ENCODE data around the gene MAS1.

The MAS1 gene

DNA sequence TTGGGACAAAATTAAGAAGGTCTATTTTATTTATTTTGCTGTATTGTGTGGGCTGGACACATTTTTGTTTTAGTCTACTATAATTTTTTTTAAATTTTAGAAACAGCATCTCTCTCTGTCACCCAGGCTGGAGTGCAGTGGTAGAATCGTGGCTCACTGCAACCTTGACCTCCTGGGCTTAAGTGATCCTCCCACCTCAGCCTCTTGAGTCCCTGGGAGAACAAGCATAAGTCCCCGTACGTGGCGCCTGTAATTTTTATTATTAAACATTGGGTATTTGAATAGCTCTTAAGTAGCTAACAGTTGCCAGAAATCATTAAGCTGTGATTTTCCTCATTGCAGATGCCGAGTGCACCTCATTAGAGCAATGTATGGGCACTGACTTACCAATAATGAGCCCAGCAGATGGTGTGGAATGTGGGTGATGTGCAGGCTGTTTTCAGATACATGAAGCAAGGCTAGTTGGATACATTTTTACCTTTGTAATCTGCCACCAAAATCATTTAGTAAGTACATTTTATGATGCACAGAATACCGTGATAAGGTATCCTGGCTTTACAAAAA, 10.3 kb upstream of the MAS1 start:
- DNase-seq, result no peak

- DNase-seq, result no peak
Observed at GRCh38 chr6:159884720-159885119, 6.1 kb upstream of the MAS1 start.

DNA sequence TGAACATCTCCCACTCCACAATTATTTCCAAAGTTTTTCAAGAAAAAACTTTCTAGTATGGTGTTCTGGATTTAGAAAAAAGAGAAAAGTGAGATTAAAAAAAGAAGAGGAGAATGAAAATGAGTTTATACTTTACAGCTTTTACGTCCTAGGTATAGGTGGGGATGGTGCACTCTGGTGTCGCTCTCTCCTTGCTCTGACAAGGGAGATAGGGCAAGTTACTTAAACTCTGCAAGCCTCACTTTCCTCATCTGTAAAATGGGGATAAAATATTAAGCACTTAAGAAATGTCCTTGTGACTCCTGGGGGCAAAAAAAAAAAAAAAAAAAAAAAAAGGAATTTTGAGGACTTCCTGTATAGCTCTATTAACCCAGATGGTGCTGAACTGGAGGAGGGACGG, 4.5 kb upstream of the MAS1 start:
- no peak for DNase-seq

DNA sequence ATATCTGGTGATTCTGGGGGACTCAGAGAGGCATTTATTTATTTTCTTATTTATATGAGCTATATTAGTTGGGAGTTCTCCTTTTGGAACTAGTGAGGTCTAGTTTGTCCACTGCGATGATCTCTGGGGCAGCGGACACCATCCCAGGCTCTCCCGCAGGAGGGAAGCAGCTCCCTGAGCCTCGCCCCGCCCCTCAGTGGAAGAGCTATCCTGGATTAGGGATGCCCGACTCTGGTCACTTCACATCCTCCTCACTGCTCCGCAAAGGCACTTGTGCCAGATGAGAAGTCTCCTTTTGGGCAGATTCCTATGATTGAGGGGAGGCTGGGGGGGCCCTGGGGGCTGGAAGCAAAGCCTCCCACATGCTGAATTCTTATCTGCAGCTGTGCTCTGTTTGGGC, 3.6 kb upstream of the MAS1 start:
- no peak for DNase-seq

- DNase-seq, result no peak
Observed at GRCh38 chr6:159887761-159888160, 3.0 kb upstream of the MAS1 start.

GRCh38 chr6:159890201-159890600, 587 bp upstream of the MAS1 start:
- no peak for DNase-seq

DNA sequence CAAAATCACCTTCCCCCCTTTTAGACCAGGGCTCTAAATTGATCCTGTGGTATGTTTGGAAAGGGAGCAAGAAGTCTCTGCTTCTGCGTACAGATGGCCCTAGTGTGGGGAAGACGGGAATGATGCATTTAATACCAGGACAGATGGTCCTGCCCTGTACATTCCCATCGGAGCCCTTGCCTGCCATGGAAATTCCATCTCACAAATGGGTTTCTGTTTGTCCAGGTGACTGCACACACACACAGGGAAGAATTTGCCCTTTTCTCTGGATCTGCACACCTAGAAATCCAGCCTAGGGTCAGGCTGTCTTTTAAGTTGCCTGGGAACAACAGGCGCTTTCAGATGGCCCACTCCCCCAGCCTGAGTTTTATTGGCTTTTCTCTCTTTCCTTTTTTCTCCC, 1.3 kb downstream of the MAS1 start:
- no peak for DNase-seq

GRCh38 chr6:159893064-159893463, 2.3 kb downstream of the MAS1 start:
- no peak for DNase-seq

DNA sequence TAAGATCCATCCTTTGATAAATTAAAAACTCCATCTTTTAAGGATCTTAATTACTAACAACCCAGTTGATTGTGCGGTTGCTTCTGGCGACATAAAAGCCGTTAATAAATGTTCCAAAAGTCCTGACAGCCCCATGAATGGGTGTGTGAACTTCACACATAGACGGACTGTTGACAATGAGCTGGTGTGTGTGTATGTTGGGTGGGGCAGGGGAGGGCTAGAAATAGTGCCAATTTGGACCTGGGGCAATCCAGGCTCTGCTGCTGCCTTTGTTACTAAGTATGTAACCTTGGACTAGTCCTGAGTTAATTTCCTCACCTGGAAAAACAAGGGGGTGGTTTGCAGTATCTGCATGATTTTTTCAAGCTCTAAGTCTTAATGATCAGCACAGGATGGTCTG, 4.2 kb downstream of the MAS1 start:
- no peak for DNase-seq

GRCh38 chr6:159897603-159898002, 6.8 kb downstream of the MAS1 start:
- DNase-seq, result no peak

DNA sequence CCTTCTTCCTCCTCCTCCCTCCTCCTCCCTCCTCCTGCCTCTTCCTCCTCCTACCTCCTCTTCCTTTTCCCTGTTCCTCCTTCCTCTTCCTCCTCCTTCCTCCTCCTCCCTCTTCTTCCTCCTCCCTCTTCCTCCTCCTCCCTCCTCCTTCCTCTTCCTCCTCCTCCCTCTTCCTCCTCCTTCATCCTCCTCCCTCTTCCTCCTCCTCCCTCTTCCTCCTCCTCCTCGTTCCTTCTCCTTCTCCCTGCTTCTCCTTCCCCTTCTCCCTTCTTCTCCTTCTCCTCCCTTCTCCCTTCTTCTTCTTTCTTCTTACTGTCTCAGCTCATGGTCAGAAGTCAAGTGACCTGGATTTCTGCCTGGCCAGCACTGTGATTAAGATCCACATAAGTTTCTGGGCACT, 7.7 kb downstream of the MAS1 start:
- DNase-seq, result no peak

DNA sequence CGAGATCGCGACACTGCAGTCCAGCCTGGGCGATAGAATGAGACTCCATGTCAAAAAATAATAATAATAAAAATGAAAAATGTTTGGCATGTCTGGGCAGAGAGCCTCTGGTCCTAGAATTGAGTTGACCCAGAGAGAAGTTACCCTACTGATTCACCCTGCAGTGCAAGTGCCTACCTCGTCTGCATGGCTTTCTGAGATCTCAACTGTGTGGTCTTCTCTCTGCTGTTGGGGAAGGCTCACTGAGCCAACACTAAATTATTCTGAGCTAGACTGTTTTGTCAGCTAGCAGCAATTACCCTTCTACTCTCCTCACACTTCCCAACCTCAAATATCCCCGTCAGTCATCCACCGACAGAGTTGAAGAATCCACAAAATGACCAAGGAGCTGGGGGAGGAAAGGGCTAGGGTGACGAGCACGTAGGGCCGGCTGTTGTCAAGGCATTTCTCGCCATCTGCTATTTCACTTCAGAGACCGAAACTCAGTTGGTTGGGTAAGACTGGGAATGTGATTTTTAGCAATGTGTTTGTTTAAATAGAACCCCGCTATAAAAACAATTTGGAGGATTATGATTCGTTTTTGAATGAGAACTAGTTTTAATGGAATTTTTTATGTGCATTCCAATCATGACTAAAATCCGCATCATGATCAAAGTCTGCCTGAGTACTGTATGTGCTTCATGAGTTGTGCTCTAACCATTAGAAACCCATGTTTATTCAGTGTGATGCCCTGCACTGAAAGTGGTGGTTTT, 9.4 kb downstream of the MAS1 start:
- DNase-seq, result no peak

DNA sequence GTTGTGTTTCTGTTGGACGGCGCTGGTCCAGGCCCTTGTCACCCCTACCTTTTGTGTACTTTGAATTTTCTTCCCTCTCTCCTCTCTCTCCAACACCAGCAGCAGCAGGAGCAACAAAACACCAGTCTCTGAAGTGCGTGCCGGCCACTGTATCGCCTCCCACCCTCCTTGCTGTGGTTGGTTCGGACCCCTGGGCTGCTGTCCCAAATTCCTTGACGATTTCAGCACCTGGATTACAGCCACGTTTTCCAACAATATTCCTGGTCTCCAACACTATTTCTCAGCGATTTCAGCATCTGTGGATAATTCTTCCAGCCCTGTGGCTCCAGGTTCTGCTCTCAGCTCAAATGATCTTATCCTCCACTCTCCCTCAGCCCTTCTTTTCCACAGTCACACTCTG, 11.8 kb downstream of the MAS1 start:
- no peak for DNase-seq

DNA sequence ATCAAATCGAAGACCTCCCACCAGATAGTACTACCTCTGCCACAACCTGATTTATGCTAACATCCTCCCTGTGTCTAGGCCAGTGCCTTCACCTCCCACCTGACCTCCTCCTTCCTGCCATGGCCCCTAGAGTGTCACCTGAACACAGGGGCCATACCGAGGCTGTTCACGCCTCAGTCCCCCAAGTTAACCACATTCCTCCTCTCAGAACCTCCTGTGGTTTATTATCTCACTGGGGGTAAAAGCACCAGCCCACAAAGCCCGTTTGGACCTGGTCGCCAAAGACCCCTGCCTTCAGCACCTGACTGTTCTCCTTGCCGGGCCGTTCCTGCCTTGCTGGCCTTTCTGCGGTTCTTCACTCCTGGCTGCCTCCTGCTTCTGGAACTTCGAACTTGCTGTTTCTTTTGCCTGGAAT, 13.7 kb downstream of the MAS1 start:
- DNase-seq, result no peak

DNA sequence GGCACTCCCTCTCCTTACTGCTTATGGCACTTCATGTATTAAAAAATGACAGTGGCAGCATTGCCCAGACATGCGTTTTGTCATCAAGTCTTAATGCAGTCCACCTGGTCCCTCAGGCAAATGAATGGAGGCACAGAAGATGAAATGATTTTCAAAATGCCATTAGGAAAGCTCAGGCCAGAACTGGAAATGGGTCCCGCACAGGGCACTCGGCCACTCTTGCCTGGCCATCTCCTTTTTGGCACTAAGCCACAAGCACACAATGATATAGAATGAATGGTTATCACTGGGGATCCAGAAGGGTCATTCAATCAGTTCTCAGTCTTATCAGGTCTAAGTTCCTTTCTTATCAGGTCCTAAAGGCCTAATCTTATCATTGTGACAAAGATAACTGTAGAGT, 15.6 kb downstream of the MAS1 start:
- DNase-seq, result no peak

DNA sequence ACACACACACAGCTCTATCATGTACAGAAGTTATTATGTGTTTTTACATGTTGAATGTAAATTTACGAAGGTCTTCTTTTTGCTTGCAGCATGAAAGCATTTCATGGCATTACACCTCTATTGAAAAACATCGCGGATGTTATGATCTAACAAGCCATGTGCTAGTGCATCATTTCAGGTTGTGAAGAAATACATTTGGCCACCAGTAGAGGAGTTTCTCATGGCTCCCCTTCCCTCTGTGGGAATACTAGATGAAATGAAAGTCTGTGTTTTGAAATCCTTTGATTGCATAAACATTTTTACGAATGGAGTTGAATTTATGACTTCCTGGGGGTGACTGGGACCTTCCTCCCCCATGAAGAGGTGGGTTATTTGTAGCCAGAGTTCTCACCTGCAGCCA, 17.7 kb downstream of the MAS1 start:
- no peak for DNase-seq

GRCh38 chr6:159908979-159909378, 18.2 kb downstream of the MAS1 start:
- DNase-seq, result no peak

GRCh38 chr6:159910342-159910741, 19.6 kb downstream of the MAS1 start:
- DNase-seq, result no peak

DNA sequence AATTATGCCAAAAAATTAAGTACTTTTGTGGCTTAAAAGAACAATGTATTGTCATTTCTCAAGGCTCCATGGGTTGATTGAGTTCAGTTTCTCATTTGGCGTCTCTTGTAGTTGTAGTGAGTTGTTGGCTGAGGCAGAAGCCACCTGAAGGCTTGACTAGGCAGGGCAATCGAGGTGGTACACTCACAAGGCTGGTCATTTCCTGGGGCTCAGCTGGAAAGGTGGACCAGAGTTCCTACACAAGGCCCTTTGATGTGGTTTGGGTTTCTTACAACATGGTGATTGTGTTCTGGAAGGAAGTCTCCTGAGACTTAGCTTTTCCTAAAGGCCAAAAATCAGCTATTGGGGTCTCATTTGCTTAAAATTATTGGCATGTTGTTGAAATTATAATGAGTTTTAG, 22.6 kb downstream of the MAS1 start:
- peak; percentile 25 for DNase-seq

DNA sequence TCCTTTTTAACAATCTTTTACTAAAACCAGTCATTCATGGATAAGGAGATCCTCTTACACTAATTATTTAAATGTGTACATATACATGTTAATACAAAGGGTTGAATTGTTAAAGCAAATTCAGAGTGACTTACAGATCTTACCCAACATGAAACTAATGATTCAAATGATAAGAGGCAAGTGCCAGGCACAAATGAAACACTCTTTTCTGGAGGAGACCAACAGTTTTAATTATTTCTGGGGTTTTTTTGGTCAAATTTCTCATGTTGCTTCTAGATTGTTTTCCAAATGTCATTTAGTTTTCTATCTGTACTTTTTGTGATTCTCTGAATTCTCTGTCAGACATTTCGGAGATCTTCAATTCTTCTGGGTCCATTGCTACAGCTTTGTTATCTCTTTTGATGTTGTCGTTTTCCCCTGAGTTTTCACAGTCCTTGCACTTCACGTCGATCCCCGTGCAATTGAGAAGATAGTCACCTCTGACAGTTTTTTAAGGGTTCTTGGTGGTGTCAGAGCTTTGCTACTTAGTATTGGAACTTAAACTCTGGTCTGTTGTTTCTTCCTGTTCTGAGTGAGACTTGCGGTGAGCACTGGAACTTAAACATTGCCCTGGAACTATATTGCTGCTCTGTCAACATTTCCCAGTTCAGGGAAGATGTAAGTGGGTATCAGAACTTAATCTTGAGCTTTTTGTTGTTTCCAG, 23.2 kb downstream of the MAS1 start:
- peak; percentile 48 for DNase-seq

DNA sequence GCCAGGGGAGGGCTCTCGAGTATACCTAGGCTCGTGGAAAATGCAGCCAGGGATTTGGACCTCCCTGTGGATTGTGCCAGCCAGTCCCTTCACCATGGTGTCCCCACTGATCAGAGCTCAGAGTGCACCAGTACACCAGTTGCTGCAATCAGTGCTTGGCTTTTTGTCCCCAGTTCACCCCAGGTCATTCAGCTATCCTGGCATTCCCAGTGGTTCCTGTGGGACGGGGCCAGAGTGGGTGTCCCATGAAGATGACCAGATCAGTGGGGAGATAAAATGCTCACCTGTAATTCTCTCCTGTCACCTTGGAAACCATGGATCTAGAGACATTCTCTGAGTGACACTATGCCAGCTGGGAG, 23.8 kb downstream of the MAS1 start:
- DNase-seq, result no peak

GRCh38 chr6:159915397-159915796, 24.6 kb downstream of the MAS1 start:
- DNase-seq, result no peak

- no peak for DNase-seq
Observed at GRCh38 chr6:159916237-159916636, 25.4 kb downstream of the MAS1 start.

- no peak for DNase-seq
Observed at GRCh38 chr6:159916752-159917151, 26.0 kb downstream of the MAS1 start.

Data from activated CD4-positive, alpha-beta T cell treated with anti-CD3 and anti-CD28 coated beads, Interleukin-2, Interleukin-6, amounts not matched to agents 100 ng/mL and 50 ng/mL, durations not matched to agents 16 hours and 8 hours (primary cell).